H1 (cell line): ENCODE results near the gene SRRM4. TPM values are rescaled to one million over a fixed set of nuclear protein-coding genes. Genes with fewer than 3 reads are reported as not detected.

Experiments used
- CTCF ChIA-PET: fragments of 300-600 bp; sonication (Branson Sonifier 250); formaldehyde crosslinking; loops from one replicate; lab custom pipeline; 2021; ENCODE audit not compliant: partially characterized antibody; lab: Charles Lee
- POLR2A ChIA-PET: fragments of 300-600 bp; sonication (Branson Sonifier 250); formaldehyde crosslinking; loops from one replicate; lab custom pipeline; 2021; ENCODE audit warnings: inconsistent platforms; ENCODE audit not compliant: partially characterized antibody; lab: Charles Lee
- DNase-seq, 2 experiments: peaks; one replicate each; pipeline versions ENCODE4 v3.0.0 to v3.0.0-alpha.2; 2010 to 2022; ENCODE audit warnings: low spot score in 2 of 2, low read depth in 1 of 2, mixed read lengths in 1 of 2
- FAIRE-seq: peaks from 2 replicates; lab custom pipeline; 2011; peaks lifted over from hg19 to GRCh38; lab: Jason Lieb, UNC
- H2AFZ ChIP-seq: 2 replicates; pipeline ENCODE4 v1.8.1; 2012; ENCODE audit warnings: low read length, inconsistent platforms
- H2AK5ac ChIP-seq: 2 replicates; pipeline ENCODE4 v1.6.1; 2013; ENCODE audit warnings: low read depth, low read length
- H2BK120ac ChIP-seq: replicated peaks from 2 replicates; pipeline ENCODE3; 2013; ENCODE audit warnings: low read depth, low read length, inconsistent platforms
- H2BK12ac ChIP-seq: 2 replicates; pipeline ENCODE4 v1.6.1; 2013; ENCODE audit warnings: low read depth, low read length
- H2BK15ac ChIP-seq: 2 replicates; pipeline ENCODE4 v1.6.1; 2013; ENCODE audit warnings: low read length
- H2BK20ac ChIP-seq: 2 replicates; pipeline ENCODE4 v1.6.1; 2013; ENCODE audit warnings: low read length
- H2BK5ac ChIP-seq: 2 replicates; pipeline ENCODE4 v1.6.1; 2013; ENCODE audit warnings: low read depth, low read length
- H3K14ac ChIP-seq: 2 replicates; pipeline ENCODE4 v1.6.1; 2013; ENCODE audit warnings: inconsistent platforms; ENCODE audit not compliant: insufficient read length
- H3K18ac ChIP-seq: 2 replicates; pipeline ENCODE4 v1.6.1; 2013; ENCODE audit warnings: low read length; ENCODE audit errors: extremely low read depth
- H3K23ac ChIP-seq: 2 replicates; pipeline ENCODE4 v1.6.1; 2013; ENCODE audit warnings: inconsistent platforms; ENCODE audit not compliant: insufficient read length
- H3K23me2 ChIP-seq: 2 replicates; pipeline ENCODE4 v1.6.1; 2013; ENCODE audit warnings: low read depth, low read length
- H3K27ac ChIP-seq: 2 replicates; pipeline ENCODE4 v1.6.1; 2011; ENCODE audit warnings: low read depth, low read length, inconsistent platforms
- H3K27me3 ChIP-seq, 4 experiments: replicated peaks in 1 of 4; 1 replicate in 1 of 4; 2 replicates in 3 of 4; pipeline versions ENCODE4 v1.6.1 to v1.8.1; 2011 to 2013; ENCODE audit warnings: low read length in 3 of 4, mild to moderate bottlenecking in 3 of 4, inconsistent platforms in 2 of 4, mixed read lengths in 2 of 4, moderate library complexity in 1 of 4; ENCODE audit not compliant: control insufficient read depth in 3 of 4, insufficient read depth in 3 of 4; ENCODE audit errors: extremely low read depth in 1 of 4
- H3K36me3 ChIP-seq, 4 experiments: 2 replicates each; pipeline versions ENCODE4 v1.6.1 to v1.8.1; 2011 to 2013; ENCODE audit warnings: mild to moderate bottlenecking in 4 of 4, low read length in 3 of 4, moderate library complexity in 2 of 4, control low read depth in 1 of 4, inconsistent platforms in 1 of 4; ENCODE audit not compliant: insufficient read depth in 4 of 4, control insufficient read depth in 2 of 4
- H3K4ac ChIP-seq: replicated peaks from 2 replicates; pipeline ENCODE3; 2013; ENCODE audit warnings: low read length, low read depth, mixed read lengths, inconsistent platforms; ENCODE audit not compliant: insufficient read length
- H3K4me1 ChIP-seq, 4 experiments: replicated peaks in 1 of 4; 1 replicate in 1 of 4; 2 replicates in 3 of 4; pipeline versions ENCODE4 v1.6.1 to v1.8.1; 2011 to 2013; ENCODE audit warnings: low read length in 3 of 4, inconsistent platforms in 2 of 4, mixed read lengths in 1 of 4; ENCODE audit not compliant: insufficient read depth in 4 of 4, control insufficient read depth in 3 of 4
- H3K4me2 ChIP-seq, 2 experiments: 2 replicates each; pipeline versions ENCODE4 v1.6.1 to v1.8.1; 2011 to 2013; ENCODE audit warnings: low read depth in 2 of 2, low read length in 2 of 2, control low read depth in 1 of 2, inconsistent platforms in 1 of 2, mild to moderate bottlenecking in 1 of 2; ENCODE audit not compliant: insufficient read depth in 1 of 2
- H3K4me3 ChIP-seq, 4 experiments: fragments of 200-600, 300-600 bp in 1 of 4; sonication (generic), shearing (Covaris generic), sonication (Bioruptor Twin) in 1 of 4; 2 replicates each; pipeline versions ENCODE4 v1.5.1 to v1.8.1; 2011 to 2016; ENCODE audit warnings: low read length in 4 of 4, low read depth in 3 of 4, control low read depth in 2 of 4, inconsistent platforms in 2 of 4, mild to moderate bottlenecking in 2 of 4, mixed read lengths in 1 of 4, moderate library complexity in 1 of 4; ENCODE audit not compliant: insufficient read depth in 2 of 4; ENCODE audit errors: extremely low read depth in 1 of 4
- H3K56ac ChIP-seq: replicated peaks from 2 replicates; pipeline ENCODE3; 2013; ENCODE audit warnings: low read depth, mild to moderate bottlenecking, mixed read lengths, low read length, inconsistent platforms; ENCODE audit not compliant: insufficient read length
- H3K79me1 ChIP-seq: 2 replicates; pipeline ENCODE4 v1.6.1; 2013; ENCODE audit warnings: low read depth, low read length, control low read depth
- H3K79me2 ChIP-seq, 2 experiments: 2 replicates each; pipeline versions ENCODE4 v1.6.1 to v1.8.1; 2012 to 2013; ENCODE audit warnings: low read length in 2 of 2, mild to moderate bottlenecking in 2 of 2, inconsistent platforms in 1 of 2; ENCODE audit not compliant: insufficient read depth in 2 of 2, control insufficient read depth in 1 of 2
- H3K9ac ChIP-seq, 4 experiments: replicated peaks in 1 of 4; 1 replicate in 1 of 4; 2 replicates in 3 of 4; pipeline versions ENCODE4 v1.6.1 to v1.8.1; 2011 to 2013; ENCODE audit warnings: low read depth in 3 of 4, low read length in 3 of 4, control low read depth in 2 of 4, mild to moderate bottlenecking in 2 of 4, moderate library complexity in 2 of 4, inconsistent platforms in 1 of 4; ENCODE audit errors: extremely low read depth in 1 of 4
- H3K9me3 ChIP-seq, 2 experiments: 2 replicates each; pipeline versions ENCODE4 v1.6.1 to v1.8.1; 2012 to 2013; ENCODE audit warnings: mild to moderate bottlenecking in 2 of 2, moderate library complexity in 2 of 2, control low read depth in 1 of 2, inconsistent platforms in 1 of 2, low read depth in 1 of 2, low read length in 1 of 2, mixed read lengths in 1 of 2; ENCODE audit not compliant: insufficient read depth in 2 of 2
- H4K20me1 ChIP-seq, 2 experiments: replicated peaks in 1 of 2; 2 replicates each; pipeline versions ENCODE3 to v1.8.1; 2011 to 2013; ENCODE audit warnings: inconsistent platforms in 2 of 2, low read length in 2 of 2, mild to moderate bottlenecking in 1 of 2; ENCODE audit not compliant: insufficient read depth in 2 of 2, control insufficient read depth in 1 of 2
- H4K5ac ChIP-seq: 2 replicates; pipeline ENCODE4 v1.6.1; 2013; ENCODE audit warnings: low read length, low read depth, mixed read lengths, inconsistent platforms; ENCODE audit not compliant: insufficient read length
- H4K8ac ChIP-seq: 2 replicates; pipeline ENCODE4 v1.8.0; 2013; ENCODE audit warnings: mild to moderate bottlenecking, moderate library complexity, low read length, inconsistent platforms; ENCODE audit not compliant: insufficient read depth; ENCODE audit errors: extremely low read depth
- H4K91ac ChIP-seq: replicated peaks from 2 replicates; pipeline ENCODE3; 2013; ENCODE audit warnings: low read length, mixed read lengths, inconsistent platforms; ENCODE audit not compliant: insufficient read length
- BACH1 ChIP-seq: IDR thresholded peaks from 2 replicates; pipeline ENCODE4 v1.6.1; 2012; ENCODE audit warnings: low read length, improper control_type of control experiment
- CEBPB ChIP-seq: IDR thresholded peaks from 2 replicates; pipeline ENCODE4 v1.6.1; 2012; ENCODE audit warnings: low read depth, low read length
- CHD1 ChIP-seq: IDR thresholded peaks from 2 replicates; pipeline ENCODE4 v1.6.1; 2012; ENCODE audit warnings: low read depth, low read length, improper control_type of control experiment
- CTBP2 ChIP-seq: IDR thresholded peaks from 2 replicates; pipeline ENCODE4 v1.7.0; 2011; ENCODE audit warnings: borderline replicate concordance, mild to moderate bottlenecking, moderate library complexity, mixed read lengths, low read length; ENCODE audit not compliant: insufficient read depth, insufficient read length
- EP300 ChIP-seq, 2 experiments: IDR thresholded peaks; 1 replicate in 1 of 2; 2 replicates in 1 of 2; pipeline ENCODE4 v1.6.1; 2011 to 2012; ENCODE audit warnings: low read depth in 2 of 2, low read length in 2 of 2, mild to moderate bottlenecking in 2 of 2, borderline replicate concordance in 1 of 2, inconsistent platforms in 1 of 2, moderate library complexity in 1 of 2
- PHF8 ChIP-seq: fragments of 200-600 bp; sonication (generic); conservative IDR thresholded peaks from 2 replicates; pipeline ENCODE4 v1.7.1; 2012; ENCODE audit warnings: low read depth, mild to moderate bottlenecking, inconsistent platforms, low read length, moderate library complexity
- RXRA ChIP-seq: IDR thresholded peaks from 2 replicates; pipeline ENCODE4 v1.6.1; 2011; ENCODE audit warnings: low read depth, mild to moderate bottlenecking, low read length, moderate library complexity; ENCODE audit not compliant: insufficient read depth
- TAF1 ChIP-seq: IDR thresholded peaks from 2 replicates; pipeline ENCODE4 v1.6.1; 2011; ENCODE audit warnings: mild to moderate bottlenecking, low read depth, low read length
- TCF12 ChIP-seq: IDR thresholded peaks from 2 replicates; pipeline ENCODE4 v1.6.1; 2011; ENCODE audit warnings: low read depth, mild to moderate bottlenecking, low read length
- WGBS, 2 experiments: shearing (Covaris generic) in 1 of 2; methylation state at CpG; one replicate each; pipeline versions ENCODE4 v1.1.6 to v1.1.7; 2013 to 2015; ENCODE audit warnings: low lambda C conversion rate in 2 of 2, mixed read lengths in 2 of 2, inconsistent platforms in 1 of 2, low coverage in 1 of 2, missing lambda C conversion rate in 1 of 2; ENCODE audit not compliant: insufficient replicate concordance in 2 of 2, insufficient coverage in 1 of 2, insufficient read length in 1 of 2; ENCODE audit errors: extremely low coverage in 1 of 2, missing lambda C conversion rate in 1 of 2; 5-methylcytosine and 5-hydroxymethylcytosine counted together
- polyA plus RNA-seq, 7 experiments: library from polyadenylated mRNA; depleted of rRNA in 3 of 7; stranded (reverse) in 5 of 7; unstranded in 2 of 7; fragments of >200 nt in 5 of 7; fragments of 200-250 nt in 2 of 7; gene quantifications; 1 replicate in 5 of 7; 2 replicates in 1 of 7; 4 replicates in 1 of 7; pipeline versions ENCODE4 v1.2.1 to v1.2.3, GENCODE V29; 2011 to 2013; ENCODE audit warnings: missing spikeins in 2 of 7, mixed read lengths in 2 of 7
- total RNA-seq: library from RNA; stranded (reverse); fragmentation: NEBNext Ultra II Directional; extraction: Animal tissue kit (Norgen Biotek cat#: 25700); gene quantifications from 2 replicates; pipeline ENCODE4 v1.2.1, GENCODE V29; 2021

The SRRM4 gene
- total and polyA plus RNA-seq, 2 of the 8 experiments (the other 6 are each of a cell fraction or from before 2014, with no cell fraction given): 0.53 to 1.1 TPM

- no peak overlapping the region; the same call in 1 of the 2 replicates for H3K18ac ChIP-seq
- TF ChIP-seq TCF12 (no peak), RXRA (no peak), CHD1 (no peak), CEBPB (peak; percentile 54; the same call in 1 of the 2 replicates), EP300 (IDR thresholded peaks at IDR 0.05; ENCODE audit: borderline replicate concordance in 1 of 2, low read depth in 2 of 2, low read length in 2 of 2) (no peak), TAF1 (no peak), CTBP2 (no peak), PHF8 (no peak), BACH1 (no peak)
- TF ChIP-seq, all 59 proteins: peak for 1
- Histone ChIP-seq H3K4ac (no peak overlapping the region), H3K27me3 (no peaks in the 10 kb centered on the region), H3K9ac (no peak overlapping the region), H3K23me2 (no peaks in the 10 kb centered on the region), H3K4me3 (no peak overlapping the region), H2BK5ac (no peak overlapping the region), H2BK12ac (peak overlapping the region; percentile 69), H3K27ac (no peak overlapping the region), H2BK20ac (no peak overlapping the region), H3K79me2 (no peaks in the 10 kb centered on the region), H2BK120ac (no peak overlapping the region), H3K14ac (no peak overlapping the region), H2BK15ac (no peak overlapping the region), H3K36me3 (no peaks in the 10 kb centered on the region), H3K4me1 (peaks cover 0 to 18% (median 15%) of the 10 kb centered on the region in 4 experiments; a peak in 4 of 7 replicates), H4K5ac (no peak overlapping the region), H3K56ac (no peak overlapping the region), H4K8ac (peak overlapping the region; percentile 35; the same call in 1 of the 2 replicates), H3K23ac (no peak overlapping the region), H2AK5ac (no peak overlapping the region), H3K79me1 (no peaks in the 10 kb centered on the region), H2AFZ (no peak overlapping the region), H3K4me2 (no peak overlapping the region), H3K9me3 (no peaks in the 10 kb centered on the region), H4K91ac (no peak overlapping the region), H4K20me1 (no peaks in the 10 kb centered on the region)
- FAIRE-seq: no peak
- WGBS, 2 experiments: 83% methylated on average over 6 of the region's 6 CpGs; no CpG with 5 or more reads in 1 of the 2 experiments
- POLR2A ChIA-PET: interaction anchor here (0.7 to 2.6 kb wide), 3 partner anchors 9 to 1753 kb away, joined by 3 to 9 read pairs (median 3); no protein-coding TSS in a partner anchor
- CTCF ChIA-PET: interaction anchor here (0.7 to 1.1 kb wide), 5 partner anchors 17 to 232 kb away, joined by 3 to 4 read pairs (median 3); no protein-coding TSS in a partner anchor
- DNase-seq: no peak
These were observed 227.3 kb downstream of the SRRM4 start for GRCh38 chr12:119208626-119209061.
